GM12878 (cell line): ENCODE data around the gene STXBP3. TPM values are rescaled to one million over a fixed set of nuclear protein-coding genes. Genes with fewer than 3 reads are reported as not detected.

ENCODE experiments used
- ATAC-seq: fragments of 200-7000 bp; cut with Tn5 transposase; 3 replicates; pipeline ENCODE4 v1.9.1; 2020; ENCODE audit warnings: mild to moderate bottlenecking, moderate library complexity
- BruUV-seq: library from RNA; stranded (reverse); fragments of 400-500 nt; replicated peaks from 2 replicates; lab custom pipeline; 2021; lab: Mats Ljungman, UMichigan
- CTCF ChIA-PET: fragments of 300-600 bp; sonication (Branson Sonifier 250); formaldehyde crosslinking; extraction: SDS; loops from one replicate; lab custom pipeline; 2021; ENCODE audit warnings: inconsistent platforms; lab: Yijun Ruan, JAX
- POLR2A ChIA-PET: fragments of 350-600 bp; formaldehyde crosslinking; extraction: SDS; loops from one replicate; lab custom pipeline; 2021; ENCODE audit warnings: inconsistent platforms; lab: Charles Lee
- RAD21 ChIA-PET: fragments of 300-600 bp; sonication (Branson Sonifier 250); formaldehyde crosslinking; loops from one replicate; lab custom pipeline; 2023; ENCODE audit warnings: antibody characterized with exemption; ENCODE audit not compliant: unreplicated experiment; lab: Charles Lee
- SMC1A ChIA-PET: fragments of 300-600 bp; sonication (Branson Sonifier 250); formaldehyde crosslinking; loops from one replicate; lab custom pipeline; 2023; ENCODE audit not compliant: unreplicated experiment, uncharacterized antibody; lab: Charles Lee
- DNase-seq: peaks from one replicate; pipeline ENCODE4 v3.0.0-alpha.2; 2011; ENCODE audit warnings: low read depth, low spot score
- FAIRE-seq: peaks from 3 replicates; lab custom pipeline; 2011; peaks lifted over from hg19 to GRCh38; lab: Jason Lieb, UNC
- H2AFZ ChIP-seq: 2 replicates; pipeline ENCODE4 v1.6.0; 2011; ENCODE audit warnings: low read depth, low read length, control low read depth; ENCODE audit not compliant: control insufficient read depth
- H3K27ac ChIP-seq: 2 replicates; pipeline ENCODE4 v1.5.1; 2011; ENCODE audit warnings: control low read depth; ENCODE audit not compliant: control insufficient read depth, insufficient read depth
- H3K27me3 ChIP-seq, 2 experiments: replicated peaks in 1 of 2; 2 replicates each; pipeline versions ENCODE4 v1.6.0 to v1.6.1; 2011; ENCODE audit warnings: low read length in 1 of 2; ENCODE audit not compliant: control insufficient read depth in 2 of 2, insufficient read depth in 2 of 2
- H3K36me3 ChIP-seq, 2 experiments: 2 replicates each; pipeline ENCODE4 v1.5.1; 2011; ENCODE audit warnings: low read length in 1 of 2; ENCODE audit not compliant: control insufficient read depth in 2 of 2, insufficient read depth in 2 of 2
- H3K4me1 ChIP-seq: 2 replicates; pipeline ENCODE4 v1.6.1; 2011; ENCODE audit warnings: mild to moderate bottlenecking, low read length, moderate library complexity, mixed read lengths; ENCODE audit not compliant: control insufficient read depth, insufficient read depth
- H3K4me2 ChIP-seq: 2 replicates; pipeline ENCODE4 v1.6.0; 2011; ENCODE audit warnings: control low read depth; ENCODE audit not compliant: control insufficient read depth, insufficient read depth
- H3K4me3 ChIP-seq: fragments of 200-600 bp; sonication (generic); 2 replicates; pipeline ENCODE4 v1.5.1; 2016
- H3K79me2 ChIP-seq: 2 replicates; pipeline ENCODE4 v1.6.0; 2011; ENCODE audit warnings: low read length; ENCODE audit not compliant: control insufficient read depth, insufficient read depth
- H3K9ac ChIP-seq: 2 replicates; pipeline ENCODE4 v1.8.0; 2011; ENCODE audit warnings: low read length, control low read depth, mixed read lengths; ENCODE audit not compliant: control insufficient read depth, insufficient read depth
- H3K9me3 ChIP-seq: replicated peaks from 3 replicates; pipeline ENCODE4 v1.5.1; 2011; ENCODE audit warnings: mild to moderate bottlenecking, low read length; ENCODE audit not compliant: control insufficient read depth, insufficient read depth
- H4K20me1 ChIP-seq: 2 replicates; pipeline ENCODE4 v1.6.0; 2011; ENCODE audit not compliant: control insufficient read depth, insufficient read depth
- ASH2L ChIP-seq: fragments of 300-600, 200-600 bp; sonication (generic); IDR thresholded peaks from 2 replicates; pipeline ENCODE4 v1.6.1; 2017; ENCODE audit warnings: low read depth, mild to moderate bottlenecking, borderline replicate concordance
- BCL11A ChIP-seq: IDR thresholded peaks from 2 replicates; pipeline ENCODE4 v1.6.1; 2011; ENCODE audit warnings: low read depth, low read length
- HCFC1 ChIP-seq: fragments of 150-350 bp; IDR thresholded peaks from 2 replicates; pipeline ENCODE4 v1.6.1; 2014; ENCODE audit warnings: low read length
- IKZF1 ChIP-seq: fragments of 450-650 bp; conservative IDR thresholded peaks from 2 replicates; pipeline ENCODE4 v1.6.1; 2017; ENCODE audit warnings: antibody characterized with exemption, mild to moderate bottlenecking
- SMAD1 ChIP-seq: fragments of 450-650 bp; IDR thresholded peaks from 2 replicates; pipeline ENCODE4 v1.6.1; 2018; ENCODE audit warnings: mild to moderate bottlenecking, low read depth; ENCODE audit not compliant: partially characterized antibody
- SREBF2 ChIP-seq: IDR thresholded peaks from 2 replicates; pipeline ENCODE4 v1.6.1; 2012; ENCODE audit warnings: mild to moderate bottlenecking, low read length
- STAT3 ChIP-seq: IDR thresholded peaks from 2 replicates; pipeline ENCODE4 v1.6.1; 2011; ENCODE audit warnings: low read depth, low read length, improper control_type of control experiment
- ZBTB11 ChIP-seq: fragments of 450-650 bp; formaldehyde crosslinking; IDR thresholded peaks from 2 replicates; pipeline ENCODE4 v1.5.0; 2022; ENCODE audit warnings: mild to moderate bottlenecking, missing genetic modification characterization
- WGBS: methylation state at CpG from one replicate; pipeline ENCODE4 v1.1.6; 2016; ENCODE audit warnings: low lambda C conversion rate; ENCODE audit not compliant: insufficient replicate concordance, insufficient coverage; ENCODE audit errors: missing lambda C conversion rate; 5-methylcytosine and 5-hydroxymethylcytosine counted together
- in situ Hi-C: fragments of 300-500 bp; cut with MboI; formaldehyde crosslinking; loops from 9 replicates; pipeline ENCODE4 v1.14.3; 2018; ENCODE audit warnings: mixed read lengths
- intact Hi-C: fragments of 100-400 bp; cut with micrococcal nuclease; formaldehyde crosslinking; loops from one replicate; pipeline ENCODE4 v1.14.2; 2022; ENCODE audit not compliant: unreplicated experiment
- polyA plus RNA-seq, 11 experiments: library from polyadenylated mRNA; depleted of rRNA in 4 of 11; unstranded in 6 of 11; stranded (reverse) in 5 of 11; fragments of >200 nt; fragmentation: Nextera tagmentation in 4 of 11; fragmentation: Illumina TruSeq in 1 of 11; extraction: Ambion mirVana in 4 of 11; extraction: Trizol in 1 of 11; gene quantifications; 1 replicate in 1 of 11; 2 replicates in 10 of 11; pipeline versions ENCODE4 v1.2.1 to v1.2.3, GENCODE V29; 2011 to 2016; ENCODE audit warnings: inconsistent platforms in 2 of 11, missing spikeins in 2 of 11, low read depth in 1 of 11
- total RNA-seq, 4 experiments: library from RNA; depleted of rRNA in 3 of 4; stranded (reverse); fragments of >200 nt in 3 of 4; fragmentation: Illumina TruSeq in 1 of 4; extraction: Trizol in 1 of 4; gene quantifications; 2 replicates each; pipeline versions ENCODE4 v1.2.1 to v1.2.3, GENCODE V29; 2013 to 2021
- TF ChIP-seq, protein P1 (sequence below): IDR thresholded peaks from 2 replicates; pipeline ENCODE4 v1.6.1; 2011; ENCODE audit warnings: low read depth, low read length, improper control_type of control experiment, borderline replicate concordance

Gene STXBP3
- total and polyA plus RNA-seq, 10 of the 15 experiments (the other 5 are each of a cell fraction or from before 2014, with no cell fraction given): 19.6 to 35.1 (median 27.3) TPM

DNA sequence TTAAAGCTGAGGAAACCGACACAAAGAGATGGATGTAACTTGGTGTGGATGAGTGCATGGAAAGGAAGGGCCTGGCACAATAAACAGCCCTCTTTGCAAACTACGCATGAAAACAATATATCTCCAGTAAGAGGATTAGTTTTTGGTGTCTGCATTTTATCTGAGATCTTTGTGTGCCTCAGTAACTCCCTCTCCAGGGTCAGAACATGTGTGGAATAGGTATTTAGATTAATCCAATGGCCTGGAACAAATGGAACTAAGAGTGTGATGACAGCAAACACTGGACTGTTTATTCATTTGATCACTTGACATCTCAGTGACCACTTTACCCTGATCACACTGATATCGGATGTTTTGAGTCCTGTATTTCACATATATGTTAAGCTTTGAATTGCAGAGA lies 65.1 kb downstream of the STXBP3 start:
- 100% methylated on average over 3 of the region's 3 CpGs for WGBS
- H3K9ac ChIP-seq: no peak overlapping the region
- TF ChIP-seq ASH2L (no peak), SREBF2 (no peak), BCL11A (no peak), ZBTB11 (CRISPR knock-in tag) (no peak), HCFC1 (no peak), SMAD1 (no peak), IKZF1 (no peak), STAT3 (no peak)
- TF ChIP-seq, protein P1, sequence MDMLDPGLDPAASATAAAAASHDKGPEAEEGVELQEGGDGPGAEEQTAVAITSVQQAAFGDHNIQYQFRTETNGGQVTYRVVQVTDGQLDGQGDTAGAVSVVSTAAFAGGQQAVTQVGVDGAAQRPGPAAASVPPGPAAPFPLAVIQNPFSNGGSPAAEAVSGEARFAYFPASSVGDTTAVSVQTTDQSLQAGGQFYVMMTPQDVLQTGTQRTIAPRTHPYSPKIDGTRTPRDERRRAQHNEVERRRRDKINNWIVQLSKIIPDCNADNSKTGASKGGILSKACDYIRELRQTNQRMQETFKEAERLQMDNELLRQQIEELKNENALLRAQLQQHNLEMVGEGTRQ: no peak
- TF ChIP-seq, all 136 proteins: peak for 0
- Histone ChIP-seq H3K27ac (no peak overlapping the region), H3K4me3 (no peak overlapping the region), H3K9me3 (no peaks in the 10 kb centered on the region), H4K20me1 (no peaks in the 10 kb centered on the region), H2AFZ (no peak overlapping the region), H3K4me2 (no peak overlapping the region), H3K36me3 (no peaks in the 10 kb centered on the region; a peak in 1 of 4 replicates), H3K4me1 (no peaks in the 10 kb centered on the region), H3K79me2 (no peaks in the 10 kb centered on the region), H3K27me3 (no peaks in the 10 kb centered on the region)
- no TSS peak for BruUV-seq
- DNase-seq: no peak
- CTCF ChIA-PET: no interaction called here
- POLR2A ChIA-PET: no interaction called here
- intact Hi-C loops (no loop called here), in situ Hi-C loops (no loop called here)
- ATAC-seq: no peak
- SMC1A ChIA-PET: no interaction called here
- no peak for FAIRE-seq
- RAD21 ChIA-PET: interaction anchor here (0.7 kb wide), 1 partner anchor 124 kb away, joined by 3 read pairs; no protein-coding TSS in a partner anchor
